Fibroblast of pulmonary artery (primary cell): ENCODE measurements around the gene AKNA.
"Not testable (repeated sequence)": the region's sequence is repeated elsewhere in the genome, so short reads cannot be mapped to it uniquely, and the experiment has no call there.

Experiments used
- DNase-seq: peaks from one replicate; pipeline ENCODE4 v3.0.0-alpha.2; 2010; ENCODE audit warnings: low read depth
- H3K4me3 ChIP-seq: replicated peaks from 2 replicates; pipeline ENCODE4 v1.5.1; 2011; ENCODE audit warnings: low read depth, mild to moderate bottlenecking, control low read depth, low read length, moderate library complexity
- TF ChIP-seq, protein P1 (sequence below): IDR thresholded peaks from 2 replicates; pipeline ENCODE4 v1.5.1; 2011; ENCODE audit warnings: mild to moderate bottlenecking, control low read depth, low read length, inconsistent platforms; ENCODE audit errors: missing control alignments

Gene AKNA

DNA sequence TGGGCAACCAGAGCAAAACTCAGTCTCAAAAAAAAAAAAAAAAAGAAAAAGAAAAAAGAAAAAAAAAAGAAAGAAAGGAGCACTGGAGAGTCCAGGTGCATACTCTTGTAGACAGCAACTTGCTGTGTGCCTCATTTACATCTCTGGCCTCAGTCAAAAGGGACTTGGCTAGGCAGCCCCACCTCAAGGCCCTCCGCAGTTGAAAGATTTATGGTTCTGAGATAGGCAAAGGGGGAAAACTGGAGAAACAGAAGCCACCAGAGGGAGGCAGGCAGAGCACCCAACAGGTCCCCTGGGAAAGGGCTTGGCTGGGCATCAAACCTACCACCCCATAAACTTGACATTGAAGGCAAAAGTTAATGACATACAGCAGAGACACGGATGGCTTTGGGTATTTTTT is 52.0 kb downstream of the AKNA start:
- no peak for DNase-seq
- H3K4me3 ChIP-seq: no peak overlapping the region
- TF ChIP-seq, protein P1, sequence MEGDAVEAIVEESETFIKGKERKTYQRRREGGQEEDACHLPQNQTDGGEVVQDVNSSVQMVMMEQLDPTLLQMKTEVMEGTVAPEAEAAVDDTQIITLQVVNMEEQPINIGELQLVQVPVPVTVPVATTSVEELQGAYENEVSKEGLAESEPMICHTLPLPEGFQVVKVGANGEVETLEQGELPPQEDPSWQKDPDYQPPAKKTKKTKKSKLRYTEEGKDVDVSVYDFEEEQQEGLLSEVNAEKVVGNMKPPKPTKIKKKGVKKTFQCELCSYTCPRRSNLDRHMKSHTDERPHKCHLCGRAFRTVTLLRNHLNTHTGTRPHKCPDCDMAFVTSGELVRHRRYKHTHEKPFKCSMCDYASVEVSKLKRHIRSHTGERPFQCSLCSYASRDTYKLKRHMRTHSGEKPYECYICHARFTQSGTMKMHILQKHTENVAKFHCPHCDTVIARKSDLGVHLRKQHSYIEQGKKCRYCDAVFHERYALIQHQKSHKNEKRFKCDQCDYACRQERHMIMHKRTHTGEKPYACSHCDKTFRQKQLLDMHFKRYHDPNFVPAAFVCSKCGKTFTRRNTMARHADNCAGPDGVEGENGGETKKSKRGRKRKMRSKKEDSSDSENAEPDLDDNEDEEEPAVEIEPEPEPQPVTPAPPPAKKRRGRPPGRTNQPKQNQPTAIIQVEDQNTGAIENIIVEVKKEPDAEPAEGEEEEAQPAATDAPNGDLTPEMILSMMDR: no peak

DNA sequence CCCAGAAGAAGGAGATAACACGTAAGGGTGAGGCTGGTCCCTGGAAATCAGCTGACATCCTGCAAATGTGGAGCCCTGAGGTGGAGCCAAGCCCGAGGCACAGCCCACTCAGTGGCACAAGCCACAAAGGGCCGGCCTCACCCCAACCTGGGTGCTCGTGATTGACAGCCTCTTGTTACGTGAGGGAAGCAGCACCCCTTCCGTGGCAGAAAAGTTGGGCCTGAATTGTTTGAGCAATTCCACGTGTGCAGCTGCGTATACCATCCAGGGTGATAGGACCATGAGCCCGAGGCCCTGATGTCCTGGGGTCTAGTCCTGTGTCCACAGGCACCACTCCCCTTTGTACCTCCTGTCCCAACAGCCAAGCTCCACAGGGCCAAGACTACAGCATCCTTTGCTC is 53.3 kb downstream of the AKNA start:
- DNase-seq: no peak
- no peak overlapping the region for H3K4me3 ChIP-seq
- TF ChIP-seq, protein P1: no peak

DNA sequence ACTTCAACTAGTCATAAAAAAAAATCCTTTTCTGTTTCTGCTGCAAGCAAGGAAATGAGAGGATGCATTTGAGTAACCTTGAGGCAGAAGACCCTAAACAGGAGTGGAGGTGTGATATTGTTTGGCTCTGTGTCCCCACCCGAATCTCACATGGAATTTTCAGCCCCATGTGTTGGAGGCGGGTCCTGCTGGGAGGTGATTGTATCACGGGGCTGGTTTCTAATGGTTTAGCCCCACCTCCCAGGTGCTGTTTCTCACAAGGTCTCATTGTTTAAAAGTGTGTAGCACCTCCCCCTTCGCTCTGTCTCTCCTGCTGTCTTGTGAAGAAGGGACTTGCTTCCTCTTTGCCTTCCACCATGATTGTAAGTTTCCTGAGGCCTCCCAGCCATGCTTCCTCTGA is 54.1 kb downstream of the AKNA start:
- not testable (repeated sequence) for DNase-seq, H3K4me3 ChIP-seq

DNA sequence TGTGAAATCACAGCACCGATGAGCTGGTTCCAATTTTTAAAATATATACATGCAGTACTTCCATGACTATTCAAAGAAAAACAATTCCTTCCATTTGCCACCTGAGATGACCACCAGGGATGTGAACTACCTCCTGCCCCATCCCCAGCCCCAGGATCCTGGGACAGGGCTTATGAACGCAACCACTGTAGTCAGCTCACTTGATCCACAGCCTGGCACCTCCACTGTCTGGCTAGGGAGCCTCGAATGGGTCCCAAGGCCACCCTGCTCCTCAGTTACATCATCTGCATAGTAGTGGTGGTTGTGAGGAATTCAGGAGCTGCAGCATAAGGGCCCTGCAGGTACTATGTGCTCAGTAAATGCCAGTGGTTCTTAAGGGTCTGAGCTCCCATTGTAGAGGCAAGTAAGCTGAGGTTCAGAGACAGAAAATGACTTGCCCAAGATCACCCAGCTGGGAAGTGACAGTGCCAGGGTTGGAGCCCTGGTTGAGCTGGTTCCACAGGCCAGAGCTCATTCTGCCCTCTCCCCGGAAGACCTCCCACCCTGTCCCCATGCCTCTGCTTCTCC is 55.2 kb downstream of the AKNA start:
- H3K4me3 ChIP-seq, DNase-seq: not testable (repeated sequence)

DNA sequence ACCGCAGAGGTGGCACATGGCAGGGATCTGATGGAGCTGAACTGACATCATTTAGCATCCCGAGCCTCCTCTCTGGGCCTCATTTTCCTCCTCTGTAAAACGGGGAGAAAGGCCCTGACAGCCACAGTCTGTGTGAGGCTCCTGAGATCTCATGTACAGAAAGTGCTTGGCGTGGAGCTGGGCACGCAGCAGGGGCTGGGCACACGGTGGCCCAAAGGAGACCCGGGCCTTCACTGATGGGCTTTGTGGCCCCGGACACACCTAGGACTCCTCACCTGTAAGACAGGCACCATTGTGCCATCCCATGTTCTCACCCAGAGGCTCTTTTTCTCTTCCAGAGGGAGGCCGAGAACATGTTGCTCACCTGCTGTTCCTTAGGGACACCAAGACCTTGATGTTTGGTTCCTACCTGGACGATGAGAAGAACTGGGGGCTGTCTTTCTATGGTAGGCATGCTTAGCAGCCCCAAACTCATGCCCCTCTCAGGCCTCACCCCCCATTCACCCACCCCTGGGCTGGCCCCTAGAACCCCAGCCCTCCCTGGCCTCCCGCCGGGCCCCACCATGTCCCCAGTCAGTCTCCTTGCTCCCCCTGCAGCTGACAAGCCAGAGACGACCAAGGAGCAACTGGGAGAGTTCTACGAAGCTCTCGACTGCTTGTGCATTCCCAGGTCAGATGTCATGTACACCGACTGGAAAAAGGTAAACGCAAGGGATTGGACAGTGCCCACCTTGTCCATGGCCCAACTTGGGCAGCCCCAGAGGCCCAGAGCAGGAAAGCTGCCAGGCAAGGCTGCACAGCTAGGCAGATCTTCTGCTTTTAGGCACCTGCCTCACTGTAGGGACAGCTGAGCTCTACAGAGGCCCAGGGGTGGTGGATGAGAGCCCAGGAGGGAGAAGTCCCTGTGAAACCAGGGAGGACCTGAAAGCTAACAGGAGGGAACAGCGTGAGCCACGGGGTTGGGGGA is 56.3 kb downstream of the AKNA start:
- H3K4me3 ChIP-seq, DNase-seq: not testable (repeated sequence)

DNA sequence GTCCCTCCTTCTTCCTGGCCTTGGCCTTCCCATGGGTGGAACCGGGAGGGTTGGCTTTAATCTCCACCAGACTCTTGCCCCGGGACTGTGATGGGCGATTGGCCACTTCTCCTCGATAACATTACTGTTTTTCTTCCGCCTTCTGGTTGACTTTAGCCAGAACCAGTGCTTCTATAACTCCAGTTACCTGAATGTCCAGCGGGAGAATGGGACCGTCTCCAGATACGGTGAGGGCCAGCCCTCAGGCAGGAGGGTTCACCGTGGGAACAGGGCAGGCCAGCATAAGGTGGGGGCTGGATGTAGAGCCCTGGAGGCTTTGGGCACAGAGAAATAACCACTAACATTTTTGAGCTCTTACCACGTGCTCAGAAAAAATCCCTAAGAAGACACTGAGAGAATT is 57.1 kb downstream of the AKNA start:
- TF ChIP-seq, protein P1: no peak
- no peak for DNase-seq
- no peak overlapping the region for H3K4me3 ChIP-seq

DNA sequence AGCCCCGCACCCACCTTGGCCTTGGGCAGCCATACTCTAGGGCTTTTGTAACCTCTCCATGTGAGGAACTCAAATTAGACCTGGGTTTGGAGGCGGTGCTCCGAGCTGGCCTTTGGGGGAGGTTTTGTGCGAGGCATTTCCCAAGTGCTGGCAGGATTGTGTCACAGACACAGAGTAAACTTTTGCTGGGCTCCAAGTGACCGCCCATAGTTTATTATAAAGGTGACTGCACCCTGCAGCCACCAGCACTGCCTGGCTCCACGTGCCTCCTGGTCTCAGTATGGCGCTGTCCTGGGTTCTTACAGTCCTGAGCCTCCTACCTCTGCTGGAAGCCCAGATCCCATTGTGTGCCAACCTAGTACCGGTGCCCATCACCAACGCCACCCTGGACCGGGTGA is 58.2 kb downstream of the AKNA start, which contains the start of gene ORM2:
Gene ORM2 (plus strand): TSS at position 245 of the 398 bp plus-strand sequence. CDS start 36 bp downstream, at position 281.
- not testable (repeated sequence) for H3K4me3 ChIP-seq, DNase-seq

DNA sequence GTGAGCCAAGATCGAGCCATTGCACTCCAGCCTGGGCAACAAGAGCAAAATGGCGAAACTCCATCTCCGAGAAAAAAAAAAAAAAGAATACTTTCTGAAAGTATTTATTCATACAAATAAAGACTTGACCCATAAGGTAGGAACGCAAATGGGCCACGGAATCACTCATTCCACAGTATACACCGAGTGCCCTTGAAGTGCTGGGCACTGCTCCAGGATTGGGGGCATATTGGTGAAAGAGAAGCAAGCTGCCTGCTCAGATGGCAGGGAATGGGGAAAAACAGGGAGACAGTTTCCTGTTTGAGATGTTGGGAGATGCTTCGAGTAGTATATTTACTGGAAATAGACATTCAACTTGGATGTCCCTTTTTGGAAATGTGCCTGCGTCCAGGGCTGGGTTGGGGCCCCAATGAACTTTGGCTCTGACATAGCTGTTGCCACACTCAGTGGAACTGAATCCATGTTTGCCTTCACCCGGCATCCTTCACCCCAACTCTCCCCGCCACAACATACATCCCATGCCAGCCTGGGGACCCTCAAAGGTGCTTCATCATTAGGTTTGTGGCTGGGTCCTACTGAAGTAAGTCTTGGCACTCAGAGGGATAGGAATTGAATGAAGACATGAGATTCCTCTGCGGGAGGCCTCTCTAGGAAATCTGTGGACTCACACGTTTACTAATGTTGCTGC is 58.7 kb downstream of the AKNA start:
- H3K4me3 ChIP-seq, DNase-seq: not testable (repeated sequence)

DNA sequence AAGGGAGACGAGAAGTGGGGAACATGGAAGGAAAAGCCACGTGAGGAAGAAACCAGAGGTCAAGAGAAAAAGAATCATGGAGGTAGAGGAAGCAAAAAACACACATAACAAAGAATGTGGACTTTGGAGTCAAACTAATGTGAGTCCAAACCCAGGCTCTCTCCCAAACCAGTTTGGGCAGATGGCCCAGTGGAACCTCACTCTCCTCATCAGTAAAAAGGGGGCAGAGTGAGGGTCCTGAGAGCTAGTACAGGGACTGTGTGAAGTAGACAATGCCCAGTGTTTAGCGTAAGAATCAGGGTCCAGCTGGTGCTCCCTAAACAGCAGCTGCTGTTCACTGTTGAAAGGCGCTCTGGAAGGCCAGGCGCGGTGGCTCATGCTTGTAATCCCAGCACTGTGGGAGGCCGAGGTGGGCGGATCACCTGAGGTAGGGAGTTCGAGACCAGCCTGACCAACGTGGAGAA is 59.4 kb downstream of the AKNA start:
- not testable (repeated sequence) for H3K4me3 ChIP-seq, DNase-seq

DNA sequence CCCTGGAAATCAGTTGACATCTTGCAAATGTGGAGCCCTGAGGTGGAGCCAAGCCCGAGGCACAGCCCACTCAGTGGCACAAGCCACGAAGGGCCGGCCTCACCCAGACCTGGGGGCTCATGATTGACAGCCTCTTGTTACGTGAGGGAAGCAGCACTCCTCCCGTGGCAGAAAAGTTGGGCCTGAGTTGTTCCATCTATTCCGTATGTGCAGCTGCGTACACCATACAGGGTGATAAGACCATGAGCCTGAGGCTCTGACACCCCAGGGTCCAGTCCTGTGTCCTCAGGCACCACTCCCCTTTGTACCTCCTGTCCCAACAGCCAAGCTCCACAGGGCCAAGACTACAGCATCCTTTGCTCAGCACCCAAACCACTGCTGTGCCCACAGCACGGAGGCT is 60.0 kb downstream of the AKNA start:
- DNase-seq: no peak
- no peak overlapping the region for H3K4me3 ChIP-seq
- TF ChIP-seq, protein P1: no peak

DNA sequence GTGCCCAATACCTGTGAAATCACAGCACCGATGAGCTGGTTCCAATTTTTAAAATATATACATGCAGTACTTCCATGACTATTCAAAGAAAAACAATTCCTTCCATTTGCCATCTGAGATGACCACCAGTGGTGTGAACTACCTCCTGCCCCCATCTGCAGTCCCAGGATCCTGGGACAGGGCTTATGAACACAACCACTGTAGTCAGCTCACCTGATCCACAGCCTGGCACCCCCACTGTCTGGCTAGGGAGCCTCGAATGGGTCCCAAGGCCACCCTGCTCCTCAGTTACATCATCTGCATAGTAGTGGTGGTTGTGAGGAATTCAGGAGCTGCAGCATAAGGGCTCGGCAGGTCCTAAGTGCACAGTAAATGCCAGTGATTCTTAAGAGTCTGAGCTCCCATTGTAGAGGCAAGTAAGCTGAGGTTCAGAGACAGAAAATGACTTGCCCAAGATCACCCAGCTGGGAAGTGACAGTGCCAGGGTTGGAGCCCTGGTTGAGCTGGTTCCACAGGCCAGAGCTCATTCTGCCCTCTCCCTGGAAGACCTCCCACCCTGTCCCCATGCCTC is 62.0 kb downstream of the AKNA start:
- not testable (repeated sequence) for H3K4me3 ChIP-seq, DNase-seq

DNA sequence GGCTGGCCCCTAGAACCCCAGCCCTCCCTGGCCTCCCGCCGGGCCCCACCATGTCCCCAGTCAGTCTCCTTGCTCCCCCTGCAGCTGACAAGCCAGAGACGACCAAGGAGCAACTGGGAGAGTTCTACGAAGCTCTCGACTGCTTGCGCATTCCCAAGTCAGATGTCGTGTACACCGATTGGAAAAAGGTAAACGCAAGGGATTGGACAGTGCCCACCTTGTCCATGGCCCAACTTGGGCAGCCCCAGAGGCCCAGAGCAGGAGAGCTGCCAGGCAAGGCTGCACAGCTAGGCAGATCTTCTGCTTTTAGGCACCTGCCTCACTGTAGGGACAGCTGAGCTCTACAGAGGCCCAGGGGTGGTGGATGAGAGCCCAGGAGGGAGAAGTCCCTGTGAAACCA is 62.8 kb downstream of the AKNA start:
- not testable (repeated sequence) for H3K4me3 ChIP-seq, DNase-seq
